Panc1 (cell line): ENCODE data around the gene KLF12.

Experiments used
- CTCF ChIP-seq: fragments of 450-650 bp; IDR thresholded peaks from 2 replicates; pipeline ENCODE4 v1.5.1; 2017; ENCODE audit warnings: mild to moderate bottlenecking
- POLR2AphosphoS5 ChIP-seq: IDR thresholded peaks from 2 replicates; pipeline ENCODE4 v1.6.1; 2012; ENCODE audit warnings: mild to moderate bottlenecking, low read depth, low read length, moderate library complexity
- REST ChIP-seq, 2 experiments: IDR thresholded peaks; 2 replicates each; pipeline ENCODE4 v1.6.1; 2011 to 2012; ENCODE audit warnings: low read depth in 2 of 2, control low read depth in 1 of 2, low read length in 1 of 2, mild to moderate bottlenecking in 1 of 2, moderate library complexity in 1 of 2; ENCODE audit not compliant: insufficient read depth in 1 of 2
- SIN3A ChIP-seq: IDR thresholded peaks from 2 replicates; pipeline ENCODE4 v1.6.1; 2012; ENCODE audit warnings: low read depth, mild to moderate bottlenecking, low read length, moderate library complexity, borderline replicate concordance; ENCODE audit not compliant: insufficient read depth
- TCF7L2 ChIP-seq: IDR thresholded peaks from 2 replicates; pipeline ENCODE4 v1.6.1; 2011; ENCODE audit warnings: mild to moderate bottlenecking, low read depth, low read length, inconsistent platforms

DNA sequence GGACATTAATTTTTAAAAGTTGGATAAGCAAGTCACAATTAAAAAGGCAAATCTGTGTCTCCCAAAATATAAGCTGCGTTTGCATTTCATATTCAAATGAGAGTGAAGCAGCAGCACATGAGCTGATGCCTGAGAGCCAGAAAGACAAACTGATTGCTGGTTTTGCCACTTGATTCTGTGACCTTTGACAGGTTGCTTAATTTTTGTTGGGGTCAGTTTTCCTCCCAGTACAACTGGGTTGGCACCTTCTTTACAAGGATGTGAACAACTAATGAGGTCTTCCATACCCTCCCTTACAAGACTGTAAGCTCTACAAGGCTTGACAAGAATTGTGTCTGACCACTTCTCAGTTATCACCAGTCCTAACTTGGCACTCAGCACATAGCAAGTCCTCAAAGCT is 8.1 kb upstream of the KLF12 start:
- TF ChIP-seq CTCF: no peak
- TF ChIP-seq POLR2AphosphoS5: no peak
- TF ChIP-seq SIN3A: no peak
- no peak for TF ChIP-seq REST (IDR thresholded peaks at IDR 0.05; ENCODE audit: insufficient read depth in 1 of 2, low read depth in 2 of 2, low read length in 1 of 2)
- no peak for TF ChIP-seq TCF7L2
